Nephron progenitor cell (in vitro differentiated cells): Measurements from ENCODE around the gene SRSF3.

Experiments
- DNase-seq: peaks from one replicate; pipeline ENCODE4 v3.0.0; 2021
- H3K27ac Mint-ChIP-seq: 2 replicates; pipeline ENCODE4 v1.8.0; 2021; ENCODE audit warnings: mild to moderate bottlenecking, moderate library complexity, mixed read lengths
- H3K27me3 Mint-ChIP-seq: 2 replicates; pipeline ENCODE4 v1.8.0; 2021; ENCODE audit warnings: mild to moderate bottlenecking, low read depth, mixed read lengths; ENCODE audit not compliant: poor library complexity
- H3K36me3 Mint-ChIP-seq: 2 replicates; pipeline ENCODE4 v1.8.0; 2021; ENCODE audit warnings: low read depth, mixed read lengths
- H3K4me1 Mint-ChIP-seq: 2 replicates; pipeline ENCODE4 v1.8.0; 2021; ENCODE audit warnings: mixed read lengths
- H3K4me3 Mint-ChIP-seq: 2 replicates; pipeline ENCODE4 v1.8.0; 2021; ENCODE audit warnings: mild to moderate bottlenecking, moderate library complexity, mixed read lengths
- H3K9me3 Mint-ChIP-seq: 2 replicates; pipeline ENCODE4 v1.8.0; 2021; ENCODE audit warnings: mild to moderate bottlenecking, moderate library complexity, mixed read lengths
- CTCF ChIP-seq: fragments of 200-600 bp; sonication (generic); IDR thresholded peaks from 2 replicates; pipeline ENCODE4 v1.5.0; 2021; ENCODE audit warnings: antibody characterized with exemption

The SRSF3 gene

GRCh38 chr6:36623547-36624459, 29.6 kb downstream of the SRSF3 start:
- TF ChIP-seq CTCF: peak; percentile 85
- H3K36me3 Mint-ChIP-seq: no peaks in the 10 kb centered on the region
- peak overlapping the region; percentile 51 for H3K4me3 Mint-ChIP-seq
- peaks cover 7% of the 10 kb centered on the region for H3K27me3 Mint-ChIP-seq
- peaks cover 31% of the 10 kb centered on the region for H3K4me1 Mint-ChIP-seq
- H3K9me3 Mint-ChIP-seq: no peaks in the 10 kb centered on the region
- peak overlapping the region; percentile 3 for H3K27ac Mint-ChIP-seq
- peak; percentile 87 for DNase-seq

GRCh38 chr6:36624461-36625157, 30.4 kb downstream of the SRSF3 start:
- peaks cover 37% of the 10 kb centered on the region for H3K4me1 Mint-ChIP-seq
- H3K27ac Mint-ChIP-seq: peak overlapping the region; percentile 77
- peak overlapping the region; percentile 60 for H3K4me3 Mint-ChIP-seq

GRCh38 chr6:36625158-36625919, 31.2 kb downstream of the SRSF3 start:
- DNase-seq: no peak
- Mint-ChIP-seq H3K27me3 (peaks cover 12% of the 10 kb centered on the region), H3K4me3 (peak overlapping the region; percentile 60), H3K4me1 (peaks cover 39% of the 10 kb centered on the region), H3K36me3 (no peaks in the 10 kb centered on the region), H3K27ac (peak overlapping the region; percentile 77), H3K9me3 (no peaks in the 10 kb centered on the region)
- TF ChIP-seq CTCF: no peak

More at GRCh38 chr6:36624461-36625157, 30.4 kb downstream of the SRSF3 start:
- Mint-ChIP-seq H3K9me3 (no peaks in the 10 kb centered on the region), H3K36me3 (no peaks in the 10 kb centered on the region), H3K27me3 (peaks cover 11% of the 10 kb centered on the region)
- DNase-seq: no peak
- no peak for TF ChIP-seq CTCF

- H3K9me3 Mint-ChIP-seq: no peaks in the 10 kb centered on the region
- H3K4me3 Mint-ChIP-seq: no peak overlapping the region
- H3K36me3 Mint-ChIP-seq: no peaks in the 10 kb centered on the region
- no peak for TF ChIP-seq CTCF
- DNase-seq: no peak
- peaks cover 17% of the 10 kb centered on the region for H3K27me3 Mint-ChIP-seq
- H3K4me1 Mint-ChIP-seq: peaks cover 44% of the 10 kb centered on the region
- no peak overlapping the region for H3K27ac Mint-ChIP-seq
Measured at GRCh38 chr6:36626636-36627035, 32.5 kb downstream of the SRSF3 start.

GRCh38 chr6:36627141-36627540, 33.0 kb downstream of the SRSF3 start:
- Mint-ChIP-seq H3K27me3 (peaks cover 17% of the 10 kb centered on the region), H3K9me3 (no peaks in the 10 kb centered on the region), H3K36me3 (no peaks in the 10 kb centered on the region), H3K27ac (no peak overlapping the region), H3K4me3 (no peak overlapping the region), H3K4me1 (peaks cover 44% of the 10 kb centered on the region)
- TF ChIP-seq CTCF: no peak
- DNase-seq: no peak
